Activated CD4-positive, alpha-beta memory T cell treated with anti-CD3 and anti-CD28 coated beads, Interleukin-2, amount 10 ng/mL, durations not matched to agents 7 days and 5 days (primary cell): Measurements from ENCODE around the gene SH3GL2. TPM values are rescaled to one million over a fixed set of nuclear protein-coding genes. Genes with fewer than 3 reads are reported as not detected.

ENCODE experiments used
- CTCF ChIA-PET: fragments of 350-600 bp; sonication (Branson Sonifier 250); formaldehyde crosslinking; loops from one replicate; lab custom pipeline; 2021; ENCODE audit warnings: antibody characterized with exemption, inconsistent platforms; lab: Charles Lee
- POLR2A ChIA-PET: fragments of 350-600 bp; sonication (Branson Sonifier 250); formaldehyde crosslinking; loops from one replicate; lab custom pipeline; 2021; ENCODE audit warnings: antibody characterized with exemption; lab: Charles Lee
- DNase-seq: peaks from one replicate; pipeline ENCODE4 v3.0.0-alpha.2; 2020
- H3K27ac Mint-ChIP-seq: one replicate; pipeline ENCODE4 v1.8.0; 2021; ENCODE audit warnings: mild to moderate bottlenecking, mixed read lengths
- H3K27me3 Mint-ChIP-seq: one replicate; pipeline ENCODE4 v1.8.0; 2021; ENCODE audit warnings: mixed read lengths
- H3K36me3 Mint-ChIP-seq: one replicate; pipeline ENCODE4 v1.8.0; 2021; ENCODE audit warnings: low read depth, mixed read lengths
- H3K4me1 Mint-ChIP-seq: one replicate; pipeline ENCODE4 v1.8.0; 2021; ENCODE audit warnings: mixed read lengths
- H3K4me3 Mint-ChIP-seq: one replicate; pipeline ENCODE4 v1.8.0; 2021; ENCODE audit warnings: mild to moderate bottlenecking, mixed read lengths
- H3K9me3 Mint-ChIP-seq: one replicate; pipeline ENCODE4 v1.8.0; 2021; ENCODE audit warnings: mixed read lengths
- total RNA-seq, 2 experiments: library from RNA; stranded (reverse); gene quantifications; one replicate each; pipeline ENCODE4 v1.2.3, GENCODE V29; 2021

SH3GL2 gene
- total RNA-seq, 2 experiments from 2014 or later, result not detected

DNA sequence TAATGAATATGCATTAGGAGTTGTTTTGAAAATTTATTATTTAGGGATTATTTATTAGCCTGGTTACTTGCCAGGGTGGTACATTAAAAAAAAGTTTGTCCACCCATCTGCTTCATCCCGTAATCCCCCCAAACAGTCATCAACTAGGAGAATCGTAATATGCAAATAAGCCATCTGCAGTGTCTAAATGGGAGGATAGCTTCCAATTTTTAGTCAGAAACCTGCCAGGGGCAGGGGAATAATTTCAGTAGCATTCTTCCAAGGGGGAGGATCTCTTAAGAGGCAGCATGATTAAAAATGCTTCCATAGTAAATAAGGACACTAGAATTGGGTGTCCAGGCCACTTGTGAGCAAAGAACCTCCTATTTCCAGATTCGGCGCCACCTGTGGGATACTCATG, 43.3 kb downstream of the SH3GL2 start:
- Mint-ChIP-seq H3K36me3 (no peaks in the 10 kb centered on the region), H3K4me3 (no peak overlapping the region), H3K4me1 (no peaks in the 10 kb centered on the region), H3K27me3 (no peaks in the 10 kb centered on the region), H3K27ac (no peak overlapping the region), H3K9me3 (peaks cover 9% of the 10 kb centered on the region)
- ChIA-PET POLR2A (no interaction called here), CTCF (no interaction called here)
- no peak for DNase-seq

DNA sequence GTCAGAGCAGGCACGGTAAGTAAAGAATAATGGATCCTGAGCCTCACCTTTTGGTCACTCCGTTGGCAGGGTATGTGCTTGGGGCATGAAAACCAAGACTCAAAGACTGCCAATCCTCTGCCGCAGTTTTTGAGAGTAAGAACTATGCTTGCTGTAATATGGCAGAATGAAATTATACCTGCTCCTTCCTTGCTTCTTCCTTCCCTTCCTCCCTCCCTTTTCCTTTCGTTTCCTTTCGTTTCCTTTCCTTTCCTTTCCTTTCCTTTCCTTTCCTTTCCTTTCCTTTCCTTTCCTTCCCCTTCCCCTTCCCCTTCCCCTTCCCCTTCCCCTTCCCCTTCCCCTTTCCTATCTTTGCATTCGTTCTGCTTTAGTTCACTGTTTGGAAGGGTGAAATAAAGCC, 43.9 kb downstream of the SH3GL2 start:
- ChIA-PET POLR2A (no interaction called here), CTCF (no interaction called here)
- Mint-ChIP-seq H3K4me1 (no peaks in the 10 kb centered on the region), H3K9me3 (peaks cover 7% of the 10 kb centered on the region), H3K27me3 (no peaks in the 10 kb centered on the region), H3K27ac (no peak overlapping the region), H3K4me3 (no peak overlapping the region), H3K36me3 (no peaks in the 10 kb centered on the region)
- DNase-seq, result no peak

DNA sequence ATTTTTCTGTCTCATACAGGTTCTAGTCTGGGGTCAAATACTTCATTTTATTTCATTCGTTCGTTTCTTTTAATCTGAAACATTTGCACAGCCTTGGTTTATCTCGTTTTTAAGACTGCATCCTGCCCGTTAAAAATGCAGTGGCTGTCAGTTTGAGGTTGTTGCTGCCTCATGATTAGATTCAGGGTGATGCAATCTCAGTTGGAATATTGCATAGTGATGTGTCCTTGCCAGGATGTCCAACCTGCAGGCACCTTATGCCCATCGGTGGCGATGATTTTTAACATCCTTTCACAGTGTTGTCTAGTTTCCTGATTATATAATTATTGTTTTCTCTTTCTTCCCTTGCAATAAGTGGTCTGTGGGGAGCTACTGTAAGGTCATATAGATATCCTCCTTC, 45.1 kb downstream of the SH3GL2 start:
- H3K4me3 Mint-ChIP-seq, result no peak overlapping the region
- no peaks in the 10 kb centered on the region for H3K27me3 Mint-ChIP-seq
- H3K27ac Mint-ChIP-seq, result no peak overlapping the region
- DNase-seq, result no peak
- no peaks in the 10 kb centered on the region for H3K36me3 Mint-ChIP-seq
- no peaks in the 10 kb centered on the region for H3K4me1 Mint-ChIP-seq
- H3K9me3 Mint-ChIP-seq, result peaks cover 7% of the 10 kb centered on the region
- CTCF ChIA-PET, result no interaction called here
- POLR2A ChIA-PET, result no interaction called here

DNA sequence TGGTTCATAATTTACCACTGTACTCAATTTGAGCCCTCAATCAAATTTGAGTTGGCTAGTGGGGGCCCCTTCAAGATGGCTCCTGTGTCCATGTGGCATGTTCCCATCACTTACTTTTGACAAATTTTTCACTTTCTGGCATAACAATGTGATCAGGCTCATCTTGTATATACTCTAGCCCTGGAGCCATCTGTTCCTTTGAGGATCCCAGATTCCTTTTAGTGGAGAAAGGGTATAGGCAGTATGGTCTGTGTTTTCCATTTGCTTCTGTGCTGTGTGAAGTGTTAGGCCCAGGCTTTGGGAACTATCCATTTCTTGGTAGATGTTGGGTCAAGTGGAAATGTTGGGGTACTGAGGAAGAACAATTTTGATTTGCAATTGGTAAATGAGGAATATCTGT, 45.7 kb downstream of the SH3GL2 start:
- CTCF ChIA-PET, result no interaction called here
- POLR2A ChIA-PET, result no interaction called here
- no peaks in the 10 kb centered on the region for H3K4me1 Mint-ChIP-seq
- no peaks in the 10 kb centered on the region for H3K27me3 Mint-ChIP-seq
- peaks cover 7% of the 10 kb centered on the region for H3K9me3 Mint-ChIP-seq
- no peak overlapping the region for H3K27ac Mint-ChIP-seq
- no peaks in the 10 kb centered on the region for H3K36me3 Mint-ChIP-seq
- H3K4me3 Mint-ChIP-seq, result no peak overlapping the region
- no peak for DNase-seq

DNA sequence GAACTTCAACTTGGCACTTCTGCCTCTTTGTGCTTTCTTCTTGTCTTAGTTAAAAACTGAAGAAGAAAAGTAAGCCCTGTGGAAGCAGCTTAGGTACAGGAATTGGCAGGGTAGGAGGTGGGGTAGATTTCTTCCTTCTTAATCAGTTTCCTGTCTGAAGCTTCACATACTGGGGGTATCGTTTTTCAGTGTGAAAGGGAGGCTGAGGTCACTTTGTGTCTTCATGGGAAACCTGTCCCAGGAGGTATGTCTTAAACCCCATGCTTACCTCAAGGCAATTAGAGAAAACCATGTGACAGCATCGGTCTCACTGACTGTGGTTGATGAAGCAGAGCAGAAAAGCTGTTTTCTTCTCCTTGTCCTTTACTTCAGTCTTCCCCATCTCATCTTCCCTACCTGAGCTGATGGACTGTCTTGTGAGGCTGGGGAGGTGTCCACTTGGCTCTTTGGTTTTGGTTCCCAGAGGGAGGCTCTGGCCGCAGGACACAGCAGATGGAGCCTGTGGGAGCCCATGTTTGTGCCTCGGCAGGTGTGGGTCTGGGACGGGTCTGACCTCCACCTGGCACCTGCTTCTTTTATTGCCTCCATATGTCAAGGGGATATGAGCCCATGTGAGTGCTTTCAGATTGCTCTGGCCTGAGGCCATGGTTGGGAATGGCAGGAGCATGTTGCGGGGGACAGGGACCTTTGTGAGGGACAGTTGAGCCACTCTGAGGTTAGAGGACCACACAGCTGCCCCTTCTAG, 47.0 kb downstream of the SH3GL2 start:
- H3K27ac Mint-ChIP-seq, result no peak overlapping the region
- ChIA-PET POLR2A (no interaction called here), CTCF (no interaction called here)
- H3K4me3 Mint-ChIP-seq, result no peak overlapping the region
- H3K9me3 Mint-ChIP-seq, result peaks cover 7% of the 10 kb centered on the region
- no peaks in the 10 kb centered on the region for H3K4me1 Mint-ChIP-seq
- no peak for DNase-seq
- no peaks in the 10 kb centered on the region for H3K27me3 Mint-ChIP-seq
- no peaks in the 10 kb centered on the region for H3K36me3 Mint-ChIP-seq

DNA sequence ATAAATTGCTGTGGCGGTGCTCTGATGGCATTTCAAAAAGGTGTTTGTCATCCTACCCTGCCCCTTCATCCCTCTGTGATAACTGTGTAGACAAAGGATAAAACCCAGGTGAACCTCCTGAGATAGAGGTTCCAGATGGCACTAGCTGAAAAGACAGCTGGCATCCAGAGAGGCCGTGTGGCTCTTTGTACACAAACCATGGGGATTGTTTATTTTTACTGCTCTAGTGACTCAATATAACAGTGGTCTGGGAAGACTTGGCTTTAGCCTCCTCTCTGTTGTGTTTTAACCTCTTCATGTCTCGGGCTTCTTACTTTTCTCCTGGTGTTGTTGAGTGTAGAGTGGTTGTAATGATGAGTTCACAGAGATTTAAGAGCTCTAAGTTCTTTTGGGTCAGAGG, 48.8 kb downstream of the SH3GL2 start:
- POLR2A ChIA-PET, result no interaction called here
- Mint-ChIP-seq H3K4me1 (no peaks in the 10 kb centered on the region), H3K4me3 (no peak overlapping the region), H3K9me3 (peaks cover 7% of the 10 kb centered on the region), H3K36me3 (no peaks in the 10 kb centered on the region), H3K27ac (no peak overlapping the region), H3K27me3 (no peaks in the 10 kb centered on the region)
- CTCF ChIA-PET, result no interaction called here
- DNase-seq, result no peak

DNA sequence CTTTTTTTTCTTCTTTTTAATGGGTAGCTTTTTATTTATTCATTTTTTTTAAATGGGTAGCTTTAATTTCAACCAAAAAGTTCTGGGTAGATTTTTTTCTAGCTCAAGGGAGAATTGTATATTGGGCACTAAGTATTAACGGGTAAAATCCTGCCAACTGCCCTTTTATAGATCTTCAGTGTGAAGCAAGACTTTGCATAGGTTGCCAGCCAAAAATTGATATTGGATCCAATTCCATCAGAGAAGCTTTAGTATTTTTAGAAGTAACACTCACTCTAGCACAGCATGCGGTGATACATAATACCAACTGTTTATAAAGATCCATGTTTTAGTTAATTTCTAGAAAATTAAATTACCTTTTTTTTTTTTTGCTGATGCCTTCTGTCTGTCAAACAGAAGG, 49.8 kb downstream of the SH3GL2 start:
- CTCF ChIA-PET, result no interaction called here
- POLR2A ChIA-PET, result no interaction called here
- Mint-ChIP-seq H3K4me1 (no peaks in the 10 kb centered on the region), H3K9me3 (peaks cover 2% of the 10 kb centered on the region), H3K27ac (no peak overlapping the region), H3K36me3 (no peaks in the 10 kb centered on the region), H3K4me3 (no peak overlapping the region), H3K27me3 (no peaks in the 10 kb centered on the region)
- DNase-seq, result no peak

DNA sequence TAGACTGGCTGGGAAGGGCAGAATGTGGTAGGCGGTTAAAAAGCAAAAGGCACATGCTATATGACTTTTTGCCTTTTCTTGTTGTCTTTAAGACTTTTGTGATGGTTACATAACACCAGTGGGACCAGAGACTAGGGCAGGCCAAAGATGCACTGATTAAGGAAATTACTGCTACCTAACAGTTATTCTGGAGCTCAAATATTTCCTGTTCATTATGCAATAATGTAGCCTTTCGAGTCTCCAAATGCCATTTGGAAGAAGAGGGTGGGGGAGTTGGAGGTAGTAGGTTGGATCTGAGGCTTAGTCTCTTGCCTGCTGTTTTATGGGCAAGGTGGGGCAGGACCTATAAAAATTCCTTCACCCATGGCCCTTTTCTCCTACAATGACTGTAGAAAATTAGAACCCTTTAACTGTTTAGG, 51.7 kb downstream of the SH3GL2 start:
- Mint-ChIP-seq H3K27me3 (no peaks in the 10 kb centered on the region), H3K27ac (no peak overlapping the region), H3K4me3 (no peak overlapping the region), H3K4me1 (no peaks in the 10 kb centered on the region), H3K9me3 (no peaks in the 10 kb centered on the region), H3K36me3 (no peaks in the 10 kb centered on the region)
- POLR2A ChIA-PET, result no interaction called here
- CTCF ChIA-PET, result no interaction called here
- DNase-seq, result no peak

DNA sequence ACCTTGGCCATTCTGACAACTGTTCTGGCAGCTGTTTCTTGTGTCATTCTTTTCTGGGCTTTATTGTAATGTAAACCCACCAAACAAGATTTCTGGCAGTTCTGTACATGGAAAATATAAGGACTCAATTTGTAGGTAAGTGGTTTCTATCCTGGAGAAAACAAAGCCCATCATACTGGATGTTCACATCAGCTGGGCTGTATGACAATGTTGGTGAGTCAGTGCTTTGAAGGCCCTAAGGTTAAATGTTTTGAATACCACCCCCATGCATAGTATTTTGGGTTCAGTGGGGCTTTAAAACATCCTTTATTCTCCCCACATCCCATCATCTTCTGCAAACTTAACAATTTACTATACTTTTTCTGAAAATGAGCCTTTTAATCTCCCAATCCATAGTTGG, 52.5 kb downstream of the SH3GL2 start:
- CTCF ChIA-PET, result no interaction called here
- H3K4me1 Mint-ChIP-seq, result no peaks in the 10 kb centered on the region
- no peak overlapping the region for H3K27ac Mint-ChIP-seq
- no peak overlapping the region for H3K4me3 Mint-ChIP-seq
- no peaks in the 10 kb centered on the region for H3K27me3 Mint-ChIP-seq
- POLR2A ChIA-PET, result no interaction called here
- no peak for DNase-seq
- H3K9me3 Mint-ChIP-seq, result no peaks in the 10 kb centered on the region
- no peaks in the 10 kb centered on the region for H3K36me3 Mint-ChIP-seq

DNA sequence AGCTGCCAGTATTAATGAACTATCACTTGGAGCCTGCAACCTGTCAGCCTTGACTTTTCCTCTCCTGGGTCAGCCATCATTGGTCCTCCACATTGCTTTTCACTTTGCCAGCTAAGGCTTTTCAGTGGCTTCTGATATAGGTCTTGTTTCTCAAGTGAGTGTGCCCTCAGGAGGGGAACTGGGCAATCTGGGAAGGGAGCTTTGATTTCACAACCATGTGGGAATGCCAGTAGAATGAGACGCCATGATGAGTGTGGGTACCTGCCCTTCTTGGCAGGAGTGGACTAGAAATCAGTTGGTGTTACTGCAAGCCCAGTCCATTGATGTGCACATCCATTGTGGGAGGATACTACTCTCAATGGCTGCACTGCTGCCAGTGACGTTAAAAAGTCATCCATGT, 54.1 kb downstream of the SH3GL2 start:
- Mint-ChIP-seq H3K9me3 (no peaks in the 10 kb centered on the region), H3K4me1 (no peaks in the 10 kb centered on the region), H3K27ac (no peak overlapping the region), H3K27me3 (no peaks in the 10 kb centered on the region), H3K4me3 (no peak overlapping the region), H3K36me3 (no peaks in the 10 kb centered on the region)
- POLR2A ChIA-PET, result no interaction called here
- CTCF ChIA-PET, result no interaction called here
- DNase-seq, result no peak

DNA sequence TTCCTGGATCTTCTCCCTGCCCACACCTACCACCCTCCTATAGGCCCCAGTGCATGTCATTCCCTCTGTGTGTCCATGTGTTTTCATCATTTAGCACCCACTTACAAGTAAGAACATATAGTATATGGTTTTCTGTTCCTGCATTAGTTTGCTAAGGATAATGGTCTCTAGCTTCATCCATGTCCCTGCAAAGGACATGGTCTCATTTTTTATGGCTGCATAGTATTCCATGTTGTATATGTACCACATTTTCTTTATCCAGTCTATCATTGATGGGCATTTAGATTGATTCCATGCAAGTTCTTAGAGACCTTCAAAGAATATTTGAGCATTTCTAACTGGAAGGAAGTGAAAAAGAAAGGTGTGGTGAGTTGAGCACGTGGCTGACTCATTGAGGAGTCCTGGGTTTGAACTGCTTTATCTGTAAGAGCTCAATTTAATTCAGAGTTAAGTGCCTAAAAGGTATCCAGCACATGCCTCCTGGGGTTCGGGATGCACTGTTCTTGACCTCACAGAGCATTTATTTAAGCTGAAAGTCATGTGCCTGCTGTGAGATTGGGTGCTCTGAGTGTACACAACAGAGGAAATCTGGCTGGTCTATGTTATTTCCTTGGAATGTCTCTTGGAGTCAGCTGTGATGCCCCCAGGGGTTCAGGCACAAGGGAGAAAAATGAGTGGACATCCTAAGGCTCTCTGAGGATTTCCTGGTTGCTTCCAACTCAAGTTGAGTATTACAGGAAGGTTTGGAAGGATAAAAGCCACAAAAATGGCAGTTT, 56.4 kb downstream of the SH3GL2 start:
- ChIA-PET POLR2A (no interaction called here), CTCF (no interaction called here)
- no peak for DNase-seq
- Mint-ChIP-seq H3K27me3 (no peaks in the 10 kb centered on the region), H3K27ac (no peak overlapping the region), H3K4me1 (no peaks in the 10 kb centered on the region), H3K36me3 (no peaks in the 10 kb centered on the region), H3K9me3 (no peaks in the 10 kb centered on the region), H3K4me3 (no peak overlapping the region)

DNA sequence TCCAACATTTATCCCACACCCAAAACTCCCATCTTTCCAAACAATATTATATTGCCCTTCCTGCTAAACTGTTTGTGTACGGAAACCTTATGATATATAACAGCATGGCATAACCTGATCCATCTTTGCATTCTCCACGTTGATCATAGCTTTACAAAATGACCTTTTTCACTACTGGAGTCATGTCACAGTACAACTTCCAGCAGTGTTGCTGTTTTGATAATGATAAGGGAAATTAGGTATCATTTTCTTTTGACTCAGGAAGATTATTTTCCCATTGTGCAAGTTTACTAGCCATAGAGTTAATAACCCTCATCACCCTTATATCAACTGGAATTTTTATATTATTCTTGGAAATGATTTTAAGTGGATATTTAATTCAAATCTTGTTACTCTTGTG, 57.5 kb downstream of the SH3GL2 start:
- no peak overlapping the region for H3K4me3 Mint-ChIP-seq
- H3K27me3 Mint-ChIP-seq, result no peaks in the 10 kb centered on the region
- H3K4me1 Mint-ChIP-seq, result no peaks in the 10 kb centered on the region
- H3K9me3 Mint-ChIP-seq, result no peaks in the 10 kb centered on the region
- POLR2A ChIA-PET, result no interaction called here
- DNase-seq, result no peak
- CTCF ChIA-PET, result no interaction called here
- no peak overlapping the region for H3K27ac Mint-ChIP-seq
- no peaks in the 10 kb centered on the region for H3K36me3 Mint-ChIP-seq

DNA sequence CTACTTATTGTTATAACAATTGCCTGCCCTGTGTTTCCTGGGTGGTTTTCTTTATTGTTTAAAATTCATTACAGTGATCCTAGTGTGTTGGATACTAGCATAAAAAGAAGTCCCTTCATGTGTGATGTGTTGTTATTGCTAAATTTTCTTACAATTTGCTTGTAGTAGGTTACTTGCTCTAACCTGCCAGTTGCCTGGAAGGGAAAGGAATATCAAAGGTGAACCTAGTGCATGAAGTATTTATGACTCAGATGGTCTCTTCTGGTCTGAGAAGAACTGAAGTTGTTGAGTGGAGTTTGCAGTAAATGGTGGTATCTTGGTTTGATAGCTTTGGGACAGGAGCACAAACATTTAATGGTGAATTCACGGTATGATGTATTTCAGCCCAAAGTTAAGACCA, 58.0 kb downstream of the SH3GL2 start:
- H3K4me3 Mint-ChIP-seq, result no peak overlapping the region
- no peaks in the 10 kb centered on the region for H3K36me3 Mint-ChIP-seq
- H3K4me1 Mint-ChIP-seq, result no peaks in the 10 kb centered on the region
- H3K27ac Mint-ChIP-seq, result no peak overlapping the region
- DNase-seq, result no peak
- CTCF ChIA-PET, result no interaction called here
- no peaks in the 10 kb centered on the region for H3K9me3 Mint-ChIP-seq
- POLR2A ChIA-PET, result no interaction called here
- no peaks in the 10 kb centered on the region for H3K27me3 Mint-ChIP-seq

DNA sequence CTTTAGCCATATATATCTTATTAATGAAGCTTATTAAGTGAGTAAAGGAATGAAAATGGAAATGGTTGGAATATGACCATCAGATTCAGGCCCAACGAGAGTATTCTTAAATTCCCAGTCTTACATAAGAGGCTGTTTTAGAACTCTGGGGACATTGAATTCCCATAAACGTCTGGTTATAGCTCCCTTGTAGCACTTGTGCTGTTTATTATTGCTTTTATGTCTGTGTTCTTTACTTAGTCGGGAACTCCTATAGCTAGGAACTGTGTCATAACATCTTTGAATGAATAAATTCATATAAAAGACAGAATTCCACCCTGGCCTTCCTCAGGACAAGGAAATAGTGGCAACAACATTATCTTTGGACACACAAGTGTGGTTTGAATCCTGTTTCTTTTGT, 58.4 kb downstream of the SH3GL2 start:
- DNase-seq, result no peak
- H3K4me3 Mint-ChIP-seq, result no peak overlapping the region
- no peaks in the 10 kb centered on the region for H3K9me3 Mint-ChIP-seq
- no peaks in the 10 kb centered on the region for H3K36me3 Mint-ChIP-seq
- H3K27ac Mint-ChIP-seq, result no peak overlapping the region
- CTCF ChIA-PET, result no interaction called here
- POLR2A ChIA-PET, result no interaction called here
- H3K27me3 Mint-ChIP-seq, result no peaks in the 10 kb centered on the region
- no peaks in the 10 kb centered on the region for H3K4me1 Mint-ChIP-seq
